ENCODE data around the gene STK32C.

DNA sequence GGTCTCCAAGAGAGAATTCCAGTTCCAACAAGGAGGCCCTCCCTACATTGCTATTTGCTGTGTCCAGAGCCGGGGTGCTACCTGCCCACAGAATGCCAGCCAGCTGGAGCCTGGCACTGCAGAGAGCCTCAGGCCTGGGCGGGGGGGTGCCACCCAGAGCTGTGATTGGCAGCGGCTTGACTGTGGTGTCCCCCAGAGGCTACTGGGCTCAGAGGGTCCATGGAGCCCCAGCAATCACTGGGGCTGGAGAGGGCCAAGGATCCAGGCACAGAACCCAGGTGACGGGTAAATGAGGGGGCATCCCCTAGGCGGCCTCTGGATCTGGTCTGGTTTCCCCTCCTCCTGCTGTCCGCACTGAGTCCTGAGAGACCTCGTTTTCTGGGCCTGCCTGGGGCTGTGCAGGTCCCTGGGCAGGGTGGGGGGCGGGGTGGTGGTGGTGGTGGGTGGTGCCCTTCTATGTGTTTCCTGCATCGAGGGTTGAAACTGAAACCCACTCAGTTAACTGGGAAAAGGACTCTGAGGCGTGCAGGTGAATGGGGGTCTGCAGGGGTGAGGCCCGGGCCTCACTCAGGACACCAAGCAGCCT is 108.4 kb downstream of the STK32C start:
- TF ChIP-seq, protein P1, sequence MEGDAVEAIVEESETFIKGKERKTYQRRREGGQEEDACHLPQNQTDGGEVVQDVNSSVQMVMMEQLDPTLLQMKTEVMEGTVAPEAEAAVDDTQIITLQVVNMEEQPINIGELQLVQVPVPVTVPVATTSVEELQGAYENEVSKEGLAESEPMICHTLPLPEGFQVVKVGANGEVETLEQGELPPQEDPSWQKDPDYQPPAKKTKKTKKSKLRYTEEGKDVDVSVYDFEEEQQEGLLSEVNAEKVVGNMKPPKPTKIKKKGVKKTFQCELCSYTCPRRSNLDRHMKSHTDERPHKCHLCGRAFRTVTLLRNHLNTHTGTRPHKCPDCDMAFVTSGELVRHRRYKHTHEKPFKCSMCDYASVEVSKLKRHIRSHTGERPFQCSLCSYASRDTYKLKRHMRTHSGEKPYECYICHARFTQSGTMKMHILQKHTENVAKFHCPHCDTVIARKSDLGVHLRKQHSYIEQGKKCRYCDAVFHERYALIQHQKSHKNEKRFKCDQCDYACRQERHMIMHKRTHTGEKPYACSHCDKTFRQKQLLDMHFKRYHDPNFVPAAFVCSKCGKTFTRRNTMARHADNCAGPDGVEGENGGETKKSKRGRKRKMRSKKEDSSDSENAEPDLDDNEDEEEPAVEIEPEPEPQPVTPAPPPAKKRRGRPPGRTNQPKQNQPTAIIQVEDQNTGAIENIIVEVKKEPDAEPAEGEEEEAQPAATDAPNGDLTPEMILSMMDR (IDR thresholded peaks at IDR 0.05): no peak
- TF ChIP-seq EZH2 (IDR thresholded peaks at IDR 0.05; ENCODE audit: borderline replicate concordance, insufficient read depth, low read depth, low read length, poor library complexity, severe bottlenecking): no peak

All from B cell (primary cell).